Fibroblast of lung (primary cell): ENCODE data around the gene KMT2C. TPM values are rescaled to one million over a fixed set of nuclear protein-coding genes. Genes with fewer than 3 reads are reported as not detected.

Source experiments
- DNase-seq, 2 donors: peaks; one replicate each; pipeline versions ENCODE4 v3.0.0 to v3.0.0-alpha.2; 2010; ENCODE audit warnings: low read depth in 2 of 2
- H2AFZ ChIP-seq: 2 replicates; pipeline ENCODE4 v1.5.1; 2012; ENCODE audit warnings: low read length, control low read depth, inconsistent platforms
- H3K27ac ChIP-seq: 2 replicates; pipeline ENCODE4 v1.5.1; 2011; ENCODE audit warnings: low read length, control low read depth; ENCODE audit not compliant: insufficient read depth
- H3K27me3 ChIP-seq: 2 replicates; pipeline ENCODE4 v1.5.1; 2011; ENCODE audit warnings: mild to moderate bottlenecking, low read length; ENCODE audit not compliant: control insufficient read depth, insufficient read depth
- H3K36me3 ChIP-seq: 2 replicates; pipeline ENCODE4 v1.5.1; 2011; ENCODE audit warnings: low read length; ENCODE audit not compliant: control insufficient read depth, insufficient read depth
- H3K4me1 ChIP-seq: 2 replicates; pipeline ENCODE4 v1.5.1; 2011; ENCODE audit warnings: low read length; ENCODE audit not compliant: control insufficient read depth, insufficient read depth; ENCODE audit errors: extremely low read depth
- H3K4me2 ChIP-seq: 2 replicates; pipeline ENCODE4 v1.5.1; 2011; ENCODE audit warnings: low read length, control low read depth; ENCODE audit not compliant: insufficient read depth; ENCODE audit errors: extremely low read depth
- H3K4me3 ChIP-seq, 4 experiments: fragments of 200-600 bp in 1 of 4; sonication (generic) in 1 of 4; replicated peaks in 1 of 4; 2 replicates each; pipeline ENCODE4 v1.5.1; 2011 to 2016; ENCODE audit warnings: low read length in 4 of 4, low read depth in 3 of 4, mild to moderate bottlenecking in 3 of 4, control low read depth in 2 of 4, inconsistent platforms in 1 of 4, mixed read lengths in 1 of 4; ENCODE audit not compliant: insufficient read depth in 1 of 4; ENCODE audit errors: control extremely low read depth in 1 of 4
- H3K79me2 ChIP-seq: 2 replicates; pipeline ENCODE4 v1.5.1; 2012; ENCODE audit warnings: mild to moderate bottlenecking, low read length, inconsistent platforms; ENCODE audit not compliant: control insufficient read depth, insufficient read depth
- H3K9ac ChIP-seq: 2 replicates; pipeline ENCODE4 v1.5.1; 2011; ENCODE audit warnings: mild to moderate bottlenecking, low read length, control low read depth; ENCODE audit not compliant: insufficient read depth
- H3K9me3 ChIP-seq: 2 replicates; pipeline ENCODE4 v1.5.1; 2012; ENCODE audit warnings: low read depth, low read length; ENCODE audit not compliant: control insufficient read depth, insufficient read depth
- H4K20me1 ChIP-seq: 2 replicates; pipeline ENCODE4 v1.5.1; 2011; ENCODE audit warnings: low read length; ENCODE audit not compliant: control insufficient read depth, insufficient read depth; ENCODE audit errors: extremely low read depth
- EZH2 ChIP-seq: IDR thresholded peaks from 2 replicates; pipeline ENCODE4 v1.5.1; 2012; ENCODE audit warnings: low read length, control low read depth, mild to moderate bottlenecking; ENCODE audit errors: missing control alignments
- polyA plus RNA-seq, 2 donors: library from polyadenylated mRNA; depleted of rRNA in 1 of 2; stranded (reverse) in 1 of 2; unstranded in 1 of 2; fragments of >200 nt; gene quantifications; 2 replicates each; pipeline ENCODE4 v1.2.1, GENCODE V29; 2011 to 2012; ENCODE audit warnings: missing spikeins in 1 of 2
- total RNA-seq: library from RNA; depleted of rRNA; stranded (reverse); fragments of >200 nt; gene quantifications from 2 replicates; pipeline ENCODE4 v1.2.1, GENCODE V29; 2014
- TF ChIP-seq, protein P1 (sequence below), 2 donors: IDR thresholded peaks in 1 of 2; conservative IDR thresholded peaks in 1 of 2; 1 replicate in 1 of 2; 2 replicates in 1 of 2; pipeline ENCODE4 v1.5.1; 2011 to 2012; ENCODE audit warnings: low read length in 2 of 2, control low read depth in 1 of 2, inconsistent platforms in 1 of 2, low read depth in 1 of 2, mild to moderate bottlenecking in 1 of 2

The KMT2C gene
- total and polyA plus RNA-seq, 2 donors (not counting 1 experiment from before 2014, with no cell fraction given), result 11.1 to 32.4 TPM

DNA sequence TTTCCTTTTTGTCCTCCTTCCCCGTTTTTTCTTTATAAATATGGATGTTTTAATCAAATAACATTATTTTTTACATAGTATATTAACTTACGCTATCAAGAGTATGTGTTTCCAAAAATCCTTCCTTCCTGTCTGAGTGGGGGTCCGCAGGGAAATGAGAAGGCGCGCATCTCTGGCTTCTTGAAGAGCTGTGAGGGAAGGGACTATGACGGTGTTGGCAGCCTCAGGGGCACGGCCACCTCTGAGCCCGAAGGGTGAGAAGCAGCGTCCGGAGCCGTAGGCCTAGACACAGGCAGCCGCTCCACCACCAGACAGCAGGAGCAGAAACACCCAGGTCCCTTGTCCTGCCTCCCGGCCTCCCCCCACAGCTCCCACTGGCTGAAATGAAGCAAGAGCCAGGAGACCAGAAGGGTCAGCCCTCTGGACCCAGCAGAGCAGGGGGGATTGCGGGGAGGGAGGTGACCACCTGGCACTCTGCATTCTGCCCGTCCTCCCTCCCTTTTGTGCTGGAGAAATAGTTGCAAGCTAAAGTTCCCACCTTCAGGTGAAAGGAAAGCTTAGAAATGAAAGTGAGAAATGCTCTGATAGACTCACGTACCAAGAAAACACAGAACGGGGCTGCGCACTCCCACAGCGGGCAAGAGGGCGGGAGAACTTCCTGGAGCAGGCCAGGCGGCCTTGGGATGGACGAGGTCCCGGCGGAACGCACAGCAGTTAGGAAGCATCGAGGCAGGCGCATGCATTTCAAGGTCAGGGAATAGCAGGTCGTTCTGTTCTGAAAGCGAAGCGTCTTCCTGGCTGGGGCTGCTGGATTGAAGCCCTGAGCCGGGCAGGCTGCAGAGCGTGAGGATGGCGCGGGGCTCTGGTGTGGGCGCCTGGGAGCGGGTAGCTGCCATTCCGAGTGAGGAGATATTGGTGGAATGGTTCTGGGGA, 304.9 kb downstream of the KMT2C start:
- Histone ChIP-seq H4K20me1 (no peaks in the 10 kb centered on the region), H3K4me1 (no peaks in the 10 kb centered on the region), H2AFZ (no peak overlapping the region), H3K79me2 (no peaks in the 10 kb centered on the region), H3K9me3 (no peaks in the 10 kb centered on the region), H3K4me3 (no peak overlapping the region), H3K36me3 (peaks cover 20% of the 10 kb centered on the region), H3K4me2 (no peak overlapping the region), H3K27me3 (no peaks in the 10 kb centered on the region), H3K9ac (no peak overlapping the region), H3K27ac (no peak overlapping the region)
- DNase-seq, result no peak
- TF ChIP-seq, protein P1, sequence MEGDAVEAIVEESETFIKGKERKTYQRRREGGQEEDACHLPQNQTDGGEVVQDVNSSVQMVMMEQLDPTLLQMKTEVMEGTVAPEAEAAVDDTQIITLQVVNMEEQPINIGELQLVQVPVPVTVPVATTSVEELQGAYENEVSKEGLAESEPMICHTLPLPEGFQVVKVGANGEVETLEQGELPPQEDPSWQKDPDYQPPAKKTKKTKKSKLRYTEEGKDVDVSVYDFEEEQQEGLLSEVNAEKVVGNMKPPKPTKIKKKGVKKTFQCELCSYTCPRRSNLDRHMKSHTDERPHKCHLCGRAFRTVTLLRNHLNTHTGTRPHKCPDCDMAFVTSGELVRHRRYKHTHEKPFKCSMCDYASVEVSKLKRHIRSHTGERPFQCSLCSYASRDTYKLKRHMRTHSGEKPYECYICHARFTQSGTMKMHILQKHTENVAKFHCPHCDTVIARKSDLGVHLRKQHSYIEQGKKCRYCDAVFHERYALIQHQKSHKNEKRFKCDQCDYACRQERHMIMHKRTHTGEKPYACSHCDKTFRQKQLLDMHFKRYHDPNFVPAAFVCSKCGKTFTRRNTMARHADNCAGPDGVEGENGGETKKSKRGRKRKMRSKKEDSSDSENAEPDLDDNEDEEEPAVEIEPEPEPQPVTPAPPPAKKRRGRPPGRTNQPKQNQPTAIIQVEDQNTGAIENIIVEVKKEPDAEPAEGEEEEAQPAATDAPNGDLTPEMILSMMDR (conservative IDR thresholded peaks at IDR 0.05 in 1 of 2, IDR thresholded peaks at IDR 0.05 in 1 of 2; ENCODE audit: low read depth in 1 of 2, low read length in 2 of 2), result no peak
- no peak for TF ChIP-seq EZH2

DNA sequence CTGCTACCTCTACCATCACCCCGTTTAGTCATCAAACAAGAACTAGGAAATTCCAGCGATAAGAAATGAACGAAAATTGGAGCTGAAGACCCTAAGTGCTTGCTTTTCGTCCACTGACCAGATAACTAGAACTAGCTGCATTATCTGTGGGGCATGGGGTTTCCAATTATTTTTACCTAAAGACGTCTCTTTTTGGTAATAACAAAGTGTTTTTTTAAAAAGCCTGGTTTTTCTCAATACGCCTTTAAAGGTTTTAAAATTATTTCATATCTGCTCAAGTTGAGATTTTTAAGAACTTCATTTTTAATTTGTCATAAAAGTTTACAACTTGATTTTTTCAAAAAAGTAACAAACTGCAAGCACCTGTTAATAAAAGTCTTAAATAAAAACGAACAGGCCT, 306.1 kb downstream of the KMT2C start:
- no peaks in the 10 kb centered on the region for H3K9me3 ChIP-seq
- H2AFZ ChIP-seq, result no peak overlapping the region
- H3K27me3 ChIP-seq, result no peaks in the 10 kb centered on the region
- H3K36me3 ChIP-seq, result peaks cover 20% of the 10 kb centered on the region
- H3K4me3 ChIP-seq, result no peak overlapping the region
- H3K79me2 ChIP-seq, result no peaks in the 10 kb centered on the region
- DNase-seq, result no peak
- H3K4me1 ChIP-seq, result no peaks in the 10 kb centered on the region
- H3K27ac ChIP-seq, result no peak overlapping the region
- no peak for TF ChIP-seq EZH2
- TF ChIP-seq, protein P1 (conservative IDR thresholded peaks at IDR 0.05 in 1 of 2, IDR thresholded peaks at IDR 0.05 in 1 of 2; ENCODE audit: low read depth in 1 of 2, low read length in 2 of 2), result no peak
- H4K20me1 ChIP-seq, result no peaks in the 10 kb centered on the region
- no peak overlapping the region for H3K4me2 ChIP-seq
- no peak overlapping the region for H3K9ac ChIP-seq

DNA sequence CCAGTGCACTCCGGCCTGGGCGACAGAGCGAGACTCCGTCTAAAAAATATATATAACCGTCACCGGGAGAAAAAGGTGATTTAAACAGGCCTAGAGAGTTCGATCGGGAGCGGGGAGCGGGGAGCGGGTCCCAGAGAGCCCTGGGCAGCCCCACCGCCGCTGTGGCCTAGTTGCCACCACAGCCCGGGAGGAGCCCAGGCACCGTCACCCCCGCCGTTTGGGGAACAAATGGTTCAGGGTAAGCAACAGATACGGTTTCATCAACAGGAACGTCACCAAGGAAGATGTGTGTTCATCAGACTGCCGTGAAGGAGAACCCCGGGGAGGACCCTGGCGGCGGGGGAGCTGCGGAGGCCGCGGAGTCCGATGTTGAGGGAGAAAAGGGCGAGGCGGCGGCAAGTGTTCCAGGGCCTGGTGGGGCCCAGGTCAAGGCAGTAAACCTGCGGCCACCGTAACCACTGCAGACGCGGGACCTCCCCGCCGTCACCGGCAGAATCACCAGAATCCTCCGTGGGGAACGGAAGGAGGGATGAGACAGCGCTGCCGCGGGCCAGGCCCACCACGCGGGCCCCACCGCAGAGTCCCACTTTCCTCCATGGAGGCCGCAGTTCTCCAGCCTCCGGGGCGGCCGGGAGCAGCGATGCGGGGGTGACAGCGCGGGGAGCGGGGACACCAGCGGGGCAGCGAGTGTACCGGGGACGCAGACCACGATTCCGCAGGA, 306.9 kb downstream of the KMT2C start:
- H3K4me1 ChIP-seq, result no peaks in the 10 kb centered on the region
- no peak overlapping the region for H3K4me3 ChIP-seq
- no peak for TF ChIP-seq EZH2
- TF ChIP-seq, protein P1 (conservative IDR thresholded peaks at IDR 0.05 in 1 of 2, IDR thresholded peaks at IDR 0.05 in 1 of 2; ENCODE audit: low read depth in 1 of 2, low read length in 2 of 2), result no peak
- H2AFZ ChIP-seq, result no peak overlapping the region
- H3K9ac ChIP-seq, result no peak overlapping the region
- no peaks in the 10 kb centered on the region for H3K79me2 ChIP-seq
- H3K9me3 ChIP-seq, result no peaks in the 10 kb centered on the region
- no peak overlapping the region for H3K4me2 ChIP-seq
- no peak for DNase-seq
- H4K20me1 ChIP-seq, result no peaks in the 10 kb centered on the region
- no peak overlapping the region for H3K27ac ChIP-seq
- H3K36me3 ChIP-seq, result peaks cover 22% of the 10 kb centered on the region
- H3K27me3 ChIP-seq, result no peaks in the 10 kb centered on the region
